EH (cell line): ENCODE measurements around the gene CEP76.
"Not testable (repeated sequence)": the region's sequence is repeated elsewhere in the genome, so short reads cannot be mapped to it uniquely, and the experiment has no call there.

ENCODE experiments used
- DNase-seq: peaks from one replicate; pipeline ENCODE4 v3.0.0-alpha.2; 2015; ENCODE audit warnings: low read depth

Gene CEP76

GRCh38 chr18:12643756-12644155, 58.8 kb downstream of the CEP76 start:
- DNase-seq = peak; percentile 57

DNA sequence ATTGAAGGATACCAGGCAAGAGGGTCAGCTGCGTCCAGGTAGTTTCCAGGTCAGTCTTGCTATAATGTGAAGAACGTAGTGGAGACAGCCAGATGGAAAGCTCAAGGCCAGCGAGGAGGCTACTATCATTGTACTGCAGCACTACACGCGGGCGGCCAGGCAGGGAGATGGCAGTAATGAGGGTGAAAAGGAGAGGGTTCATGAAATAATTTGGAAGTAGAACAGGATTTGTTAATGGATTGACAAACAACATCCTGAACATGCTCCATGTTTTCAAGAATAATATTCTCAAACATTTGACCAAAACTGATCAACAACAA, 61.7 kb downstream of the CEP76 start:
- no peak for DNase-seq

- peak; percentile 88 for DNase-seq
Measured at GRCh38 chr18:12639990-12640880, 62.3 kb downstream of the CEP76 start.

DNA sequence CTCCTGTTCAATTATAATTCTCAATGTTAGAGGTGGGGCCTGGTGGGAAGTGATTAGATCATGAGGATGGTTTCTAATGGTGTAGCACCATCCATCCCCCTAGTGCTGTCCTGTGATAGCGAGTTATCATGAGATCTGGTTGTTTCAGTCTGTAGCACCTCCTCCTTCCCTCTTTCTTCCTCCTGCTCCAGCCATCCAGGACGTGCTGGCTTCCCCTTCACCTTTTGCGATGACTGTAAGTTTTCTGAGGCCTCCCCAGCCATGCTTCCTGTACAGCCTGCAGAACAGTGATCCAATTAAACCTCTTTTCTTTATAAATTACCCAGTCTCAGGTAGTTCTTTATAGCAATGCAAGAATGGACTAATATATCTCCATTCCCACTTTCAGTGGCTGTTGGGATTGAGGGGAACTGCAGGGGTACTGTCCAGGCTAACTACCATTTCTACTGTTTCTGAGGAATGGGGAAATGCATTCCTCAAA, 63.8 kb downstream of the CEP76 start:
- no peak for DNase-seq

DNA sequence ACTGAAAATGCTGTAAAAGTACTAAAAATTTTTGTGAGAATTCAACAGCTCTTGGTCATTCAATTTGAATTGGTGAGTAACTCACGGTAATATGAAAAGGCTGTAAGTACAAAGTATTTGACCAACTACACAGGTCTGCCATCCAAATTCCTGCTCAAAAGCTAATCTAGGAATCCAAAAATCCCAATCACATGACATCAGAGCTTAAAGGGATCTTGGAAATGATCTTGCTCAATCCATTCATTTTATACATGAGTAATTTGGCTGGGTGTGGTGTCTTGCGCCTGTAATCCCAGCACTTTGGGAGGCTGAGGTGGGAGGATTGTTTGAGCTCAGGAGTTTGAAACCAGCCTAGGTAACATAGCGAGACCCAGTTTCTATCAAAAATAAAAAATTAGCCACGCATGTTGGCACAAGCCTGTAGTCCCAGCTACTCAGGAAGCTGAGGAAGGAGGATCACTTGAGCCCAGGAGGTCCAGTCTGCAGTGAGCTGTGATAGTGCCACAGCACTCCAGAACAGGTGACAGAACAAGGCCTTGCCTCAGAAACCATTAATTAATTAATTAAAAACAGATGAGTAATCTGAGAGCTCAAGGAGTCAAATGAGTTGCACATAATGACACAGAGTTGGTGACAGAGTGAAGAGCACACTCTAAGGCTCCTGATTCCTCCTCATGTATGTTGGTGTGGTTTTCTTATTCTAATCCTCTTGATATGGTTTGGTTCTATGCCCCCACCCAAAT, 64.5 kb downstream of the CEP76 start:
- DNase-seq = peak; percentile 79

GRCh38 chr18:12637393-12637792, 65.1 kb downstream of the CEP76 start:
- DNase-seq = no peak

- DNase-seq = no peak
Measured at GRCh38 chr18:12631831-12632477, 70.6 kb downstream of the CEP76 start.

DNA sequence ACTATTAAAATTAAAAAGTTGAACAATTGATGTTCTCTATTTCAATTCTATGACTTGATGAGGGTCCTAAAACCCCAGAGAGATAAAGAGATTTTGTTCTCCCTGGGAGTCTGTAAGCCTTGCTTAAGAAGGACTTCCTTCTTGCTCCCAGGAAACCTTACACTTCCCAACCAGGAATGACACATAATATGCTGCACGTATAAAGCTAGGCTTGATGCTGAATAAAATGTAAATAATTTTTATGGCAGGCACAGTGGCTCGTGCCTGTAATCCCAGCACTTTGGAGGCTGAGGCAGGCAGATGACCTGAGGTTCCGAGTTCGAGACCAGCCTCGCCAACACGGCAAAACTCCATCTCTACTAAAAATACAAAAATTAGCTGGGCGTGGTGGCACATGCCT, 72.4 kb downstream of the CEP76 start:
- DNase-seq = peak; percentile 71

DNA sequence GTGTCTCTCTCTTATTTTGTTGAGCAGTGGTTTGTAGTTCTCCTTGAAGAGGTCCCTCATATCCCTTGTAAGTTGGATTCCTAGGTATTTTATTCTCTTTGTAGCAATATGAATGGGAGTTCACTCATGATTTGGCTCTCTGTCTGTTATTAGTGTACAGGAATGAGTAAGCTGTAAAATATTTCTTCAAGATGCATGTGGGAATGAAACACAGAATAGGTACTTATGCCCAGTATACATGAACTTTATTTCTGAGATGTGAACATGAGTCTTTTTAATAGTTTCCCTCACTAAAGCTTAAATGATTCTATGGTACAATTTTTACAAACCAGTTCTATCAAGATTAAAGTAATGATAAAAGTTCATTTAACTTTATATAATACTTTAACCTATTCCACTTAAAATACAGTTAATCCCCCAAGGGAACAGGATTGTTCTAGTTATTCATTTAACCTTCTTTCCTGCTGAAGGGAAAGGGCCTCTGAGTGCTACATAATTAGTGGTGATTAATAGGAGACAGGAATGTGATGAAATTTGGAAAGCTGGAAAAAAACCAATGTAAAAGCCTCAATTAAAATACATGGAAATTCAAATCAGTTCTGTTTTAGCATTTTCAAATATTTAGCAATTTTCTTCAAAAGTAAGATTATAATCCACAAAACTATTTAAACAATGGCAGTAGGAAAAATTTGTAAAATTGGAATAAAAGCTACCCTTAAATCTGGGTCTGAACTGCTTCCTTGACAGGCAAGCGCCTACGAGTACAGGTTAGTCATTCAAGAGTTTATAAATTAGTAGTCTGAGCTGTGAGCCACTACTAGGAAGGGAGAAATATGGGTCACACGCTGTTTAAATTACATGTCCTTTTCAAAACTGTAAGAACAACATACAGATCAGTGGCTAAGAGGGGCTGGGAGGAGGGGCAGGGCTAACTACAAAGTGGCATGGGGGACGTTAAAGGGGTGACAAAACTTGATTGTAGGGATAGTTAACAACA, 73.5 kb downstream of the CEP76 start:
- peak; percentile 74 for DNase-seq

GRCh38 chr18:12627199-12627598, 75.3 kb downstream of the CEP76 start:
- DNase-seq = not testable (repeated sequence)

DNA sequence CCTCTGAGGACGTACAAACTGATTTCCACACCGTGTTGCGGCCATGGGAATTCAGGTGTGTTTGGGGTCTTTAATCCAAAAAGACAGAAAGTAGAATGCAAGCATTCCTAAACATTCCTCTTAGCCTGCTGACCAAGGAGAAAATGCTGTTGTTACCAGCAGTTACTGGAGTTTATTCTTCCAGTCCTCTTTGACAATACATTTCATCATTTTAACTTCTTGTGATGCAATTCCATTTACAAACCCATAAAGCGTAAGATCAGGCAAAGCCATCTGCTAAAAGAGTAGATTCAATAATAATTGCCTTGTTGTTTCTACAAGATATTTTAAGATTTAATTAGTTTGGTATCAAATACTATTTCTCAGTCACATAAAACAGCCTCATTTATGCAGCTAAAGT, 77.3 kb downstream of the CEP76 start:
- no peak for DNase-seq
